ENCODE measurements around the gene DENND1A. TPM values are rescaled to one million over a fixed set of nuclear protein-coding genes. Genes with fewer than 3 reads are reported as not detected.
A peak's percentile ranks its signal among the peaks of the same experiment; 100 is the strongest.

The DENND1A gene
- total RNA-seq, 6 experiments from 2014 or later, result 13.9 to 22.6 (median 16.3) TPM

GRCh38 chr9:123722378-123722777, 207.5 kb downstream of the DENND1A start:
- H3K27me3 ChIP-seq, result no peaks in the 10 kb centered on the region
- peak; percentile 18 to 76 (median 65) for DNase-seq
- peaks cover 0 to 17% (median 5%) of the 10 kb centered on the region in 4 donors for H3K4me1 ChIP-seq
- intact Hi-C loops (cut with DNase I), result loop anchor here in 1 of 2 donors (10.0 kb wide), 1 partner anchor 322 kb away; no protein-coding TSS in a partner anchor
- TF ChIP-seq CTCF (IDR thresholded peaks at IDR 0.05) (peak in 1 of 4 donors; percentile 15), POLR2A (IDR thresholded peaks at IDR 0.05) (no peak)
- no peak overlapping the region for H3K4me3 ChIP-seq
- no peaks in the 10 kb centered on the region for H3K9me3 ChIP-seq
- H3K27ac ChIP-seq, result peak overlapping the region in 1 of 3 donors; percentile 20
- 92% methylated on average over 4 of the region's 4 CpGs for WGBS (ENCODE audit: insufficient coverage, low coverage, low lambda C conversion rate, missing lambda C conversion rate)
- no peaks in the 10 kb centered on the region for H3K36me3 ChIP-seq
- ATAC-seq, result peak; percentile 71 to 87 (median 79)

- no peaks in the 10 kb centered on the region for H3K36me3 ChIP-seq
- H3K4me3 ChIP-seq, result no peak overlapping the region
- no peaks in the 10 kb centered on the region for H3K27me3 ChIP-seq
- peaks cover 0 to 6% (median 3%) of the 10 kb centered on the region in 4 donors for H3K4me1 ChIP-seq
- no peak for ATAC-seq
- intact Hi-C loops (cut with DNase I), result no loop called here
- no peak overlapping the region for H3K27ac ChIP-seq
- TF ChIP-seq CTCF (IDR thresholded peaks at IDR 0.05) (no peak), POLR2A (IDR thresholded peaks at IDR 0.05) (no peak)
- no peak for DNase-seq
- H3K9me3 ChIP-seq, result no peaks in the 10 kb centered on the region
- 100% methylated on average over 1 of the region's 1 CpG for WGBS (ENCODE audit: insufficient coverage, low coverage, low lambda C conversion rate, missing lambda C conversion rate)
Observed at GRCh38 chr9:123718188-123718587, 211.7 kb downstream of the DENND1A start.

GRCh38 chr9:123717581-123718175, 212.2 kb downstream of the DENND1A start:
- Histone ChIP-seq H3K4me1 (peaks cover 0 to 1% (median under 1%) of the 10 kb centered on the region in 4 donors), H3K27ac (no peak overlapping the region), H3K27me3 (no peaks in the 10 kb centered on the region), H3K4me3 (no peak overlapping the region), H3K9me3 (no peaks in the 10 kb centered on the region), H3K36me3 (no peaks in the 10 kb centered on the region)
- ATAC-seq (peak in 2 of 4 donors; percentile 23 to 41), DNase-seq (no peak)
- intact Hi-C loops (cut with DNase I), result no loop called here
- TF ChIP-seq CTCF (IDR thresholded peaks at IDR 0.05), result no peak
- no peak for TF ChIP-seq POLR2A (IDR thresholded peaks at IDR 0.05)

- DNase-seq, result no peak
- Histone ChIP-seq H3K4me3 (no peak overlapping the region), H3K27ac (no peak overlapping the region), H3K4me1 (no peaks in the 10 kb centered on the region), H3K9me3 (no peaks in the 10 kb centered on the region), H3K36me3 (no peaks in the 10 kb centered on the region), H3K27me3 (no peaks in the 10 kb centered on the region)
- 83% methylated on average over 8 of the region's 8 CpGs for WGBS (ENCODE audit: insufficient coverage, low coverage, low lambda C conversion rate, missing lambda C conversion rate)
- intact Hi-C loops (cut with DNase I), result no loop called here
- ATAC-seq, result no peak
- no peak for TF ChIP-seq POLR2A (IDR thresholded peaks at IDR 0.05)
- TF ChIP-seq CTCF (IDR thresholded peaks at IDR 0.05), result no peak
Observed at GRCh38 chr9:123716339-123716945, 213.5 kb downstream of the DENND1A start.

Data from right lobe of liver (tissue), 6 donors.